Smooth muscle cell (in vitro differentiated cells): ENCODE measurements around the gene ATP6V0C. TPM values are rescaled to one million over a fixed set of nuclear protein-coding genes. Genes with fewer than 3 reads are reported as not detected.

ENCODE experiments used
- DNase-seq: peaks from one replicate; lab custom pipeline; 2025; ENCODE audit not compliant: unreplicated experiment; lab: John Stamatoyannopoulos, UW
- H2AFZ ChIP-seq: fragments of 200-600 bp; sonication (generic); 2 replicates; pipeline ENCODE4 v1.6.0; 2016; ENCODE audit warnings: antibody characterized with exemption, low read depth, mild to moderate bottlenecking
- H3F3A ChIP-seq: fragments of 200-600 bp; sonication (generic); 2 replicates; pipeline ENCODE4 v1.6.0; 2017; ENCODE audit warnings: antibody characterized with exemption, low read depth
- H3K27ac ChIP-seq: fragments of 200-600 bp; sonication (generic); 2 replicates; pipeline ENCODE4 v1.5.1; 2016; ENCODE audit warnings: low read depth, mild to moderate bottlenecking
- H3K27me3 ChIP-seq: fragments of 200-600 bp; sonication (generic); 2 replicates; pipeline ENCODE4 v1.6.1; 2016; ENCODE audit warnings: low read depth, mild to moderate bottlenecking
- H3K36me3 ChIP-seq: fragments of 200-600 bp; sonication (generic); 2 replicates; pipeline ENCODE4 v1.5.1; 2016; ENCODE audit warnings: low read depth
- H3K4me1 ChIP-seq: fragments of 200-600 bp; sonication (generic); 2 replicates; pipeline ENCODE4 v1.5.1; 2016; ENCODE audit warnings: low read depth
- H3K4me2 ChIP-seq: fragments of 200-600 bp; sonication (generic); 2 replicates; pipeline ENCODE4 v1.6.0; 2016; ENCODE audit warnings: mild to moderate bottlenecking
- H3K4me3 ChIP-seq: fragments of 200-600 bp; sonication (generic); 2 replicates; pipeline ENCODE4 v1.5.1; 2016; ENCODE audit warnings: mild to moderate bottlenecking
- H3K79me2 ChIP-seq: fragments of 200-600 bp; sonication (generic); 2 replicates; pipeline ENCODE4 v1.6.0; 2016; ENCODE audit warnings: low read depth, mild to moderate bottlenecking
- H3K9ac ChIP-seq: fragments of 200-600 bp; sonication (generic); 2 replicates; pipeline ENCODE4 v1.6.0; 2016; ENCODE audit warnings: low read depth
- H3K9me3 ChIP-seq: fragments of 200-600 bp; sonication (generic); replicated peaks from 2 replicates; pipeline ENCODE4 v1.5.1; 2016; ENCODE audit warnings: low read depth
- H4K20me1 ChIP-seq: fragments of 200-600 bp; sonication (generic); 2 replicates; pipeline ENCODE4 v1.6.0; 2016; ENCODE audit warnings: low read depth
- WGBS: methylation state at CpG from one replicate; pipeline ENCODE4 v1.1.7; 2016; ENCODE audit warnings: low lambda C conversion rate; 5-methylcytosine and 5-hydroxymethylcytosine counted together
- polyA plus RNA-seq: library from polyadenylated mRNA; unstranded; fragments of >200 nt; fragmentation: Nextera tagmentation; extraction: Ambion mirVana; gene quantifications from 2 replicates; pipeline ENCODE4 v1.2.1, GENCODE V29; 2016
- total RNA-seq: library from RNA; depleted of rRNA; stranded (reverse); fragments of >200 nt; gene quantifications from 2 replicates; pipeline ENCODE4 v1.2.3, GENCODE V29; 2014
- TF ChIP-seq, protein P1 (sequence below): fragments of 200-600 bp; sonication (generic); IDR thresholded peaks from 2 replicates; pipeline ENCODE4 v1.5.1; 2017; ENCODE audit warnings: borderline replicate concordance, mild to moderate bottlenecking, antibody characterized with exemption; ENCODE audit not compliant: insufficient read depth, poor library complexity, severe bottlenecking

Gene ATP6V0C
- total and polyA plus RNA-seq, 2 experiments from 2014 or later, result 99.2 to 207 TPM

GRCh38 chr16:2518823-2519710, 5.3 kb downstream of the ATP6V0C start:
- Histone ChIP-seq H3K27me3 (no peaks in the 10 kb centered on the region), H3K36me3 (no peaks in the 10 kb centered on the region), H3K4me2 (peak overlapping the region; percentile 88), H3F3A (no peaks in the 10 kb centered on the region), H3K79me2 (peaks cover 65% of the 10 kb centered on the region), H4K20me1 (peaks cover 56% of the 10 kb centered on the region), H3K9me3 (no peaks in the 10 kb centered on the region), H2AFZ (no peak overlapping the region), H3K9ac (no peak overlapping the region), H3K4me3 (no peak overlapping the region), H3K4me1 (peaks cover 20% of the 10 kb centered on the region), H3K27ac (peak overlapping the region; percentile 72)
- WGBS, result 92% methylated on average over 39 of the region's 39 CpGs
- TF ChIP-seq, protein P1, sequence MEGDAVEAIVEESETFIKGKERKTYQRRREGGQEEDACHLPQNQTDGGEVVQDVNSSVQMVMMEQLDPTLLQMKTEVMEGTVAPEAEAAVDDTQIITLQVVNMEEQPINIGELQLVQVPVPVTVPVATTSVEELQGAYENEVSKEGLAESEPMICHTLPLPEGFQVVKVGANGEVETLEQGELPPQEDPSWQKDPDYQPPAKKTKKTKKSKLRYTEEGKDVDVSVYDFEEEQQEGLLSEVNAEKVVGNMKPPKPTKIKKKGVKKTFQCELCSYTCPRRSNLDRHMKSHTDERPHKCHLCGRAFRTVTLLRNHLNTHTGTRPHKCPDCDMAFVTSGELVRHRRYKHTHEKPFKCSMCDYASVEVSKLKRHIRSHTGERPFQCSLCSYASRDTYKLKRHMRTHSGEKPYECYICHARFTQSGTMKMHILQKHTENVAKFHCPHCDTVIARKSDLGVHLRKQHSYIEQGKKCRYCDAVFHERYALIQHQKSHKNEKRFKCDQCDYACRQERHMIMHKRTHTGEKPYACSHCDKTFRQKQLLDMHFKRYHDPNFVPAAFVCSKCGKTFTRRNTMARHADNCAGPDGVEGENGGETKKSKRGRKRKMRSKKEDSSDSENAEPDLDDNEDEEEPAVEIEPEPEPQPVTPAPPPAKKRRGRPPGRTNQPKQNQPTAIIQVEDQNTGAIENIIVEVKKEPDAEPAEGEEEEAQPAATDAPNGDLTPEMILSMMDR, result no peak
- no peak for DNase-seq

GRCh38 chr16:2519711-2520080, 5.9 kb downstream of the ATP6V0C start:
- Histone ChIP-seq H3K27ac (peak overlapping the region; percentile 72), H3K9ac (no peak overlapping the region)
- 69% methylated on average over 22 of the region's 22 CpGs for WGBS

GRCh38 chr16:2520097-2520783, 6.5 kb downstream of the ATP6V0C start, which contains the start of gene AMDHD2:
TSS of gene AMDHD2 (plus strand) at chr16:2520371. CDS start at chr16:2520459, 88 bp downstream.
- Histone ChIP-seq H3K4me2 (peak within 1 kb of the TSS; percentile 96), H3K27me3 (no peaks in the 10 kb centered on the region), H3K27ac (peak within 1 kb of the TSS; percentile 72), H3F3A (no peaks in the 10 kb centered on the region), H3K9me3 (no peaks in the 10 kb centered on the region), H3K4me3 (peak within 1 kb of the TSS; percentile 63), H4K20me1 (peaks cover 47% of the 10 kb centered on the region), H2AFZ (no peak within 1 kb of the TSS), H3K79me2 (peaks cover 53% of the 10 kb centered on the region), H3K36me3 (no peaks in the 10 kb centered on the region), H3K9ac (peak within 1 kb of the TSS; percentile 73), H3K4me1 (peaks cover 12% of the 10 kb centered on the region)
- DNase-seq, result peak; percentile 84
- TF ChIP-seq, protein P1, result no peak
- WGBS, result under 1% methylated on average over 61 of the region's 83 CpGs

More at GRCh38 chr16:2519711-2520080, 5.9 kb downstream of the ATP6V0C start:
- Histone ChIP-seq H2AFZ (no peak overlapping the region), H3K4me3 (peak overlapping the region; percentile 63), H3K4me1 (peaks cover 18% of the 10 kb centered on the region), H3K27me3 (no peaks in the 10 kb centered on the region), H4K20me1 (peaks cover 52% of the 10 kb centered on the region), H3K9me3 (no peaks in the 10 kb centered on the region), H3K4me2 (peak overlapping the region; percentile 88), H3F3A (no peaks in the 10 kb centered on the region), H3K79me2 (peaks cover 58% of the 10 kb centered on the region), H3K36me3 (no peaks in the 10 kb centered on the region)
- DNase-seq, result no peak
- TF ChIP-seq, protein P1, result no peak
